SK-N-MC (cell line): ENCODE measurements around the gene LHFPL3.

Experiments
- EZH2 ChIP-seq: fragments of 200-600 bp; sonication (generic); IDR thresholded peaks from one replicate; pipeline ENCODE4 v1.6.1; 2017; ENCODE audit warnings: antibody characterized with exemption
- FOXP2 ChIP-seq: optimal IDR thresholded peaks from 2 replicates; pipeline ENCODE3; 2011; ENCODE audit warnings: mild to moderate bottlenecking, moderate library complexity; ENCODE audit not compliant: insufficient read depth; ENCODE audit errors: extremely low read length, control extremely low read depth
- POLR2AphosphoS5 ChIP-seq: IDR thresholded peaks from 2 replicates; pipeline ENCODE4 v1.6.1; 2012; ENCODE audit warnings: mild to moderate bottlenecking, low read depth, low read length, borderline replicate concordance

- TF ChIP-seq POLR2AphosphoS5, result no peak
- TF ChIP-seq EZH2, result no peak
- no peak for TF ChIP-seq FOXP2
These were observed 626.9 kb downstream of the LHFPL3 start for GRCh38 chr7:104955276-104955675.
